ENCODE data around the gene TGFBI.

Gene TGFBI

DNA sequence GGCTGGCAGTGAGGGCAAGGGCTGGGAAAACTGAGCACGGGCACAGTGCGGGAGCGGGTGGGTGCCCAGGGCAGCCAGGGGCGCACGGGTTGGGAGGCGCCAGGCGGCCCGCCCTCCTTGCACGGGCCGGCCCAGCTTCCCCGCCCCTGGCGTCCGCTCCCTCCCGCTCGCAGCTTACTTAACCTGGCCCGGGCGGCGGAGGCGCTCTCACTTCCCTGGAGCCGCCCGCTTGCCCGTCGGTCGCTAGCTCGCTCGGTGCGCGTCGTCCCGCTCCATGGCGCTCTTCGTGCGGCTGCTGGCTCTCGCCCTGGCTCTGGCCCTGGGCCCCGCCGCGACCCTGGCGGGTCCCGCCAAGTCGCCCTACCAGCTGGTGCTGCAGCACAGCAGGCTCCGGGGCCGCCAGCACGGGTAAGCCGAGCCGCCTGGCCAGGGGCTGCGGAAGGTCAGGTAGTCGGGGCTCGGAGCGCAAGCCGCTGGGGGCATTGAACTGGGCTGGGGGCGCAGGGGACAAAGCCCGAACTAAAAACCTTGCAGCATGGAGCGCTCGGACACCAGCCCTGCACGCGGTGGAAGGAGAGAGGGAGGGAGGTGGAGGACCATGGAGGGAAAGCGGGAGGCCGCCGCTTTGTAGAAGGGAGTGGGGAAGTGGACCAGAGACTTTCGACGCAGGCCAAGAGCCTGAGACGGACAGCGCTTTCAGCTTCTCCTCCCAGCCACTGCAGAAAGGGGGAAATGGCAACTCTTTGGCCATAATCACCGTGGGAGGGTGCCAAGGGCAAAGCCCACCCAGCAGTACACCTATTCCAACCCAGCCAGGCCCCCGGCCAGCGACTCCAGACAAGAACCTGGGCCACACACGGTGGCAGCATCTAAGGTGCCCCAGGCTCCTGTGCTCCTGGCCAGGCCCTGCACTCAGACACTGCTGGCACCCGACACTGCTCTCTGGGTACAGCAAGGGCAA is at the start of gene TGFBI:
Gene TGFBI (plus strand): TSS at position 207 of the 961 bp plus-strand sequence. CDS start 68 bp downstream, at position 275.
- DNase-seq (ENCODE audit: low spot score) = no peak

DNA sequence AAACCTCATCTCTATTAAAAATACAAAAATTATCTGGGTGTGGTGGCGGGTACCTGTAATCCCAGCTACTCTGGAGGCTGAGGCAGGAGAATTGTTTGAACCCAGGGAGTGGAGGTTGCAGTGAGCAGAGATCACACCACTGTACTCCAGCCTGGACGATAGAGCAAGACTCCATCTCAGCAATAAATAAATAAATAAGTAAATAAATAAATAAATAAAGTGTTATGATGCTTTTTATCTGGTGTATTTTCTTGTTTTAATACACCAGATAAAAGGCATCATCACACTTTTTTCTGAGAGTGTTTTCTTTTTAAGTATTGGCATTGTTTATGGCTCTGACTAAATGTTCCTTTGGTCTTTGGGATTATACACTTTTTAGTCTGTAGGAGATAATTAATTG is 49.8 kb upstream of the TGFBI start:
- DNase-seq (ENCODE audit: low spot score) = no peak

DNA sequence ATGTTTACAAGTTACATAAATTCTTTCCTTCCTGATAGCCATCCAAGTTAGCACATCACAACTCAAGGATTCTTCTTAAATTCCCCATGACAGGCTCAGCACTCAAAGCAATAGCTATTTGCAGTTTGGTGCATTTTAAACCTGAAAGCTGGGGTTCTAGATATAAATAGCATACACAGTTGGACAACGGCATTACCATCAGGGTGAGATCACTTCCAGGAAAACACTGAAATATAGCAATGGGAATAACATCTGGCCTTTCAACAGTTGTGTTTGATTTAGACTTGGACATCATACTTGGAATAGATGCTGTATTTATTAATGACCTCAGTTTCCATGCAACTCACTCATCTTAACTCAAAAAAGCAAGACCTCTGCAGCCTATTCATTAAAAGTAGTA is 49.3 kb upstream of the TGFBI start:
- no peak for DNase-seq (ENCODE audit: low spot score)

DNA sequence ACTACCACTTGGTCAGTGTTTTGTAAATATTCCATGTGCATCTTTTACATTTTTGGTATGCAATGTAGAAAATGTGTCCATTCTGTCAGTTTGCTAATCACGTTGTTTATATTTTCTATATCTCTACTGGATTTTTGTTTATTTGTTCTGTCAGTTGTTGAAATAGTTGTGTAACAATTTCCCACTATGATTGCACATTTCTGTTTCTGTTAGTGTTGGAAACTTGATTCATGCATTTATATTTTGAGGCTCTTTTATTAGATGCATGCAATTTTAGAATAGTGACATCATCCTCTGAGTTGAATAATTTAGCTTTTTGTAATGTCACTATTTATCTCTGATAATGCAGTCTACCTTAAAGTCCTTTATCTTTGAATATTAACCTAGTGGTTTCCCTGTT is 48.2 kb upstream of the TGFBI start:
- no peak for DNase-seq (ENCODE audit: low spot score)

DNA sequence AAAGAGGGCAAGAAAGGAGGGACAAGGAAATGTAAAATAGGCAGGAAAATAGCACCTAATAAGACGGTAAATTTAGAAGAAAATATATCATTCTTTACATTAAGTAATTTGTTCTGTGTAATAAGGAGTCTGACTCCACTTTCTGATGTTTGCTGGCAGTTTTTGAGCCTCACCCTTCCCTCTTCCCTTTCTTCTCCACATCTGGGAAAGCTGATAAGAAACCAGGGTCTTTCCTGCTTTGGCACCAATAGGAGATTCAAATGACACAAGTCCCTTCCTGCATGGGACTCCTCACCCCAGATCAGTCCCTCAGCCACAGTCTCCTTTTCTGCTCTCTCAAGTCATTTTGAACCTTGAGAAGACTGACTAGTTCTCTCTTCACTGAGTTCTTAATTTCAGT is 42.8 kb upstream of the TGFBI start:
- DNase-seq (ENCODE audit: low spot score) = no peak

DNA sequence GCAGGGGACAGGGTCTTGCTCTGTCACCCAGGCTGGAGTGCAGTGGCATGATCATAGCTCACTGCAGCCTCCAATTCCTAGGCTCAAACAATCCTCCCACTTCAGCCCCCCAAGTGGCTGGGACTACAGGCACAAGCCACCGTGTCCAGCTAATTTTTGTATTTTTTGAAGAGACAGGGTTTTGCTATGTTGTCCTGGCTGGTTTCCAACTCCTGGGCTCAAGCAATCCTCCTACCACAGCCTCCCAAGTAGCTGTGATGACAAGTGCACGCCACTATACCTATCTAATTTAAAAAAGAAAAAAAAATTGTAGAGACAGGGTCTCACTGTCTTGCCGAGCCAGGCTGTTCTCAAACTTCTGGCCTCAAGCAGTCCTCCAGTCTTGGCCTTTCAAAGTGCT is 42.4 kb upstream of the TGFBI start:
- DNase-seq (ENCODE audit: low spot score) = no peak

DNA sequence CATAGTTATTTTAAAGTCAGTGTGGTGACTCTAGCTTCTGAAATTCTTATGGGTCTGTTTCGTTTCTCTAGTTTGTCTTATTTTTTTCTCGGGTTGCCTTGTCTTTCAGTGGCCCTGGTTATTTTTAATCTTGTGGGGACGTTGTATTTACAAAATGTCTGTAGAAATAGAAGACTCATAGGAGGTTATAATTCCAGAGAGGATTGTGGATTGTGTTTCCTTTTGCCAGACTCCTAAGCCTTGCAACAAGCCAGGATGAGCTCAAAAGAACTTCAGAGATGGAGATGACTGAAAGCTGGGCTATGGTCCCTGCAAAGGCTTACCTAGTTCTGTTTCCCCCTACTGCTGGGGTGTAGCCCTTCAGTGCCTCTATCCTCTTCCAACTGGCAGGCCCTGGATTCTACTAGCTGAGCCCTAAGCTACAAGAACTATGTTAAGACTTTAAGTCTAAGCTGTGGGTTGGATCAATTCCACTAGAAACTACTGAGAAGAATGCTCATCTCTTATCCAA is 41.8 kb upstream of the TGFBI start:
- no peak for DNase-seq (ENCODE audit: low spot score)

DNA sequence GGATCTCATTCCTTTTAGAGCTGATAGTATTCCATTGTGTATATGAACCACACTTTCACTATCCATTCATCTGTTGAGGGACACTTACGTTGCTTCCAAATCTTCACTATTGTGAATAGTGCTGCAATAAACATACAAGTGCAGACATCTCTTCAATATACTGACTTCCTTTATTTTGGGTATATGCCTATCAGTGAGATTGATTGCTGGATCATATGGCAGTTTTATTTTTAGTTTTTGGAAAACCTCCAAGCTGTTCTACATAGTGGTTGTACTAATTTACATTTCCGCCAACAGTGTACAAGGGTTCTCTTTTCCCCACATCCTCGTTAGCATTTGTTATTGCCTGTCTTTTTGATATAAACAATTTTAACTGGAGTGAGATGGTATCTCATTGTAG is 40.2 kb upstream of the TGFBI start:
- no peak for DNase-seq (ENCODE audit: low spot score)

DNA sequence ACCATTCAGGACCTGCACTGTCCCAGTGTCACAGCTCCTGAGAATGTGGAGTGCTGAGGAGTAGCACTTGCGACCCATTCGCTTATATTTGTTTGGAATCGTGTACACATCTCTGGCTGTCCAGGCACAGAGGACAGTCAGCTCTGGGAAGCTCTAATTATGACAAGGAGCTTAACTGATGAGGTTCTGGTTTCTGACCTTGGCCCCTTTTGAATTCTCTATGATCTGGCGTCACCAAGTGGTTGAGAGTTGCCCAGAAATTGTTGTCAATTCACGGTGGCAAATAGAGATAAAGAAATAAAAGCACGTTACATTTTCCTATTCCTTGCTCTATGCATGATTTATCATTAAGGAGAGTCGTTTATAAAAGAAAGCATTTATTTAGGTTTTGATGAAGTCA is 39.1 kb upstream of the TGFBI start:
- DNase-seq (ENCODE audit: low spot score) = no peak

DNA sequence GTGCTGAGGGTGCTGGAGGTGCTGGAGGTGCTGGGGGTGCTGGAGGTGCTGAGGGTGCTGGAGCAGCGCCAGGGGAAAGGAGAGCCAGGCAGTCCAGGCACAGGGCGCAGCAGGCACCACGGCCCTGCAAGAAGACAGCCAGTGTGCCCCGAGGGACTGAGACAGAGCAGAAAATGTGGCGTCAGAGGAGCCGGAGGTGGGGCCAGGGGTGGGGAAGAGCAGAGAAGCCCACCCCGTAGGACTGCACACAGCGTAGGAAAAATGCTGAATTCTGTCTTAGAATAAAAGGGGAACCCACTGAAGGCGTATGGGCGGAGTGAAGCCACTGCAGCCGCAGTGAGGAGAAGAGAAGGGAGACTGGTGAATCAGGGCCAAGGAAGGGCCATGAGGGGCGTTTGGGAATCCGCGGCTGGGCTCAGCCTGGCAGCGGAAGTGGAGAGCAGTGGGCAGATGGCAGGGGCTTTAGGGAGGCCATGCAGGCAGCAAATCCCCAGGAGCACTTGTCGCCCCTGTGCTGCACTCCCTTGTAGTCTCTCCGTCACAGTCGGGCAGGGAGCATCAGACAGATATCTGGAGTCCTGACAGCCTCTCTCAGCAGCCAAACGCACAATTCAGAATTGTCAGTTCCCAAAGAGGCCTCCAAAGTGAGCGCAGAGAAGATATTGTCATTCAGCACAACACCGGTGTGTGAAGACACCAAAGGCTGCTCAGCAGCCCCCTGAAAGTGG is 38.1 kb upstream of the TGFBI start:
- no peak for DNase-seq (ENCODE audit: low spot score)

DNA sequence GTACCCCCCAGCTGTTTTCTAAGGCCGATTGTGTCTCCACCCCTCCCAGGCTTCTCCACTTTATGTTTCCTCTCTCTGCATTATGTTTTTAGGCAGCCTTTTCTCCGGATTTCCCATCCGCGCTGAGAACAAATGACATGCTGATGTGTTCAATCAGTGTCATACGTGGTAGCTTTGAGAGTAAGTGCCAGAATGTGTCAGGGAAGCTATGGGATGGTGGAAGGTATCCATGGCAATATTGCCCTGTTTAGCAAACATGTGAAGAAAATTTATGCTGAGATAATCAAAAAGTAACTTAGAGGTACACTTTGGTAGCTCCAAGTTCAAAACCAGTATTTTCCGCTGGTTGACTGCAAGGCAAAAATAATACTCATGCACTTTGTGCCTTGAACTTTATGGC is 37.4 kb upstream of the TGFBI start:
- DNase-seq (ENCODE audit: low spot score) = no peak

DNA sequence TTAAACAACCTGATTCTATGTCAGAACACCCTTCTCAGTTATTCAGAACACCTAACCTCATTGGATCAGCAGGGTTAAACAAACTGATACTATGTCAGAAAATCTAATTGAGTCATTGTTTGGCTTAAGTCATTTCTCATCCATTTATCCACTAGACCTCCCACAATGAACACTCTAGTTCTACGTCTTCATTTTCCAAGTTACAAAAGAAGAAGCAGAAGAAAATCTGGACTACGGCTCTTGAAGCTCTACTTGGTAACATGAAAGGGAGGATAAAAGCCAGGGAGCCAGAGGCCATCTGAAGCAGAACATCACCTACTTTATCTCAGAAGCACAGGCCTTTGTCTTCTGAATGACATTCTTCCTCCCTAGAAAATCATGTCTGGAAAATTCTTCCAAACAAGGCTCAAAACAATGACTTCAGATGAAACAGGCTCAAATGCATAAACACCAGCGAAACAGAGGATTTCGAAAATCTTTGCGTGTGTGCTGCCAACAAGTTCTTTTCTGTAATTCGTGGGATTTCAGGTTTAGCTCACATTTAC is 35.4 kb upstream of the TGFBI start:
- no peak for DNase-seq (ENCODE audit: low spot score)

DNA sequence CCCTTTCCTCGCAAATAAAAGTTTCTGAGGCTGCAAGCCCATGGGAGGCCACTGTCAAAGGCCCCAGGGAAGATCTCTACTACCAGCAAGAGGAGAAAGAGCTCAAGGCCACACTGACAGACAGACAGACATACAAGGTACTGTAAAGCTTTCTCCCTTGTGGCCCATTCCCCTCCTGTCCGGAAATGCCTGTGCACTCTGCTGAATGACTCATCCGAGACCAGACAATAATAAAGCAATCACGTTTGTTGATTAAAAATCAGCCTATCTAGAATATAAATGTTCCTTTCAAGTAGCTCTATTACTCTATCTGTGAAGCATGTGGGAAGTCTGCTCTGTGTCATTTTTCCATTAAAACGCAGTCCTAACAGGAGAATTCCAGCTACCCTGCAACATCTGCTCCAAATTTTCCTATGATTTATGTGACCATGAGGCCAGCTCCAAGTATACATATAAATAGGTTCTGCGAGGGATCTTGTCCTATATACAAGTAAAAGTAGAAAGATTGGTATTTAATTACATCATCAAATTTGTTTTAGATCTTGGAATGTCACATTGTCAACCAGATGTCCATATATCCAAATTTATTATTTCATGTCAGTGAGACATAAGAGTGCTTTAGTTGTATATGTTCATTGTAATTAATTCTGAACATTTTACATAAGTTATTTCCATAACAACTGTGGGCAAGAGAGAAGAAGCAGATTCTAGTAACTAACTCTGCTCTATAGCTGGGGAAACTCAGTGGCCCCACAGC is 34.7 kb upstream of the TGFBI start:
- DNase-seq (ENCODE audit: low spot score) = no peak

DNA sequence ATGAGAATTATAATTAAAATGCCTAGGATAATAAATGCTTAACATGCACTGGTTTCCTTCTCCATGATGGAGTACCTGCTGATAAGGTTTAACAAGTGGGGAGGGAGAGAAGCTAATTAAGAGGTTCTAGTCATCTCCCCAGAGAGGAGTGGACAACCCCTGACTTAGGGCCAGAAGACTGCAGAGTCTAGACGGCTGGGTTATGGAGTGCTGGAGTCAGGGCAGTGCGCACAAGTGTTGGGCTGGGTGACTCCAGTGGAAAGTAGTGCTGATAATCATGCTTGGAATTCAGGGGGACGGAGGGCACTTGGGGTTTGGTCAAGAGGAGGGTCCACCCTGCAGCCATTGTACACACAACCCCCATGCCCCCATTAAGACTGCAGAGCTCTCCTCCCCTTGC is 32.8 kb upstream of the TGFBI start:
- DNase-seq (ENCODE audit: low spot score) = no peak

DNA sequence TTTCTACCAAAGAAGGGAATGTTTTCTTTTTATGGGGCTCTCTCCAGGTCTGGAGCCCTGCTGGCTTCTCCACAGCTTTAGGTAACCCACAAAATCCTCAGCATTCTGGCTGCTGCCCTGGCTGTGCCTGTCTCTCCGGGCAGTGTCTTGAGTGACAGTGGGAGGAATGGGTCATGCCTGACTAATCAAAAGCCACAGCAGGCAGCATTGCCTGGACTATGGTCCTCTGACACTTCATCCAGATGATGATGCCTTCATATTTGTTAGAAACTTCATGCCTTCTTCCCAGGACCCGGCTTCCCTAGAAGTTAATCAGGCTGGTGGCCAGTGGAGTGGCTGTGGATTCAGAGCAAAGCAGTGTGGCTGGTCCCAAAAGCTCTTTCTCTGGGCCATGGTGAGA is 32.2 kb upstream of the TGFBI start:
- DNase-seq (ENCODE audit: low spot score) = no peak

DNA sequence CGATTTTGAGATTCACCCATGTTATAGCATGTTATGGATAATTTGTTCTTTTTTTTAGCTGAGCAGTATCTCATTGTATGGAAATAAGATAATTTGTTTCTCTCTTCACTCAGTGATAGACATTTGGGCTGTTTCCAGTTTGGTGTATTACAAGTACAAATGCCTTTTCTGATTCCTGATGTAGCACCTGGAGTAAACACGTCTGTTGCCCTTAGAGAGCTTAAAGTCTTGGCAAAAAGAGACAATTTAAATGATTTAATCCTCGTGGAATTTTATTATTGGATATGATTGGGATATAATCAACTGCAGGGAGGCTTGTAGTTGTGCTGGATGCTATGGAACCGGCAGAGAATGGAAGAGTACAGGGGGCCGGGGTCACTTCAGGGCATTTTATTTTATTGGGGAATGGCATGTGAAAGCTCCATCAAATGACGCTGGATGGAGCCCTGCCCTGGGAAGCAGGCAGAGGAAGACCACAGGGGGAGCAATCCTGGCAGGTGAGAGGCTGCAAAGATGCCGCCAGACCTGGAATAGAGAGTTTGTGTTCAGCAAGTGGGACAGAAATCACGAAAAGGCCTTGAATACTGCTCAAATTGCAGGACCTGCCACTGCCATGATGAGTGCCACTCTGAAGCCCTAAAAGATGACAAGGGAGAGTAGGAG is 31.0 kb upstream of the TGFBI start:
- DNase-seq (ENCODE audit: low spot score) = no peak

DNA sequence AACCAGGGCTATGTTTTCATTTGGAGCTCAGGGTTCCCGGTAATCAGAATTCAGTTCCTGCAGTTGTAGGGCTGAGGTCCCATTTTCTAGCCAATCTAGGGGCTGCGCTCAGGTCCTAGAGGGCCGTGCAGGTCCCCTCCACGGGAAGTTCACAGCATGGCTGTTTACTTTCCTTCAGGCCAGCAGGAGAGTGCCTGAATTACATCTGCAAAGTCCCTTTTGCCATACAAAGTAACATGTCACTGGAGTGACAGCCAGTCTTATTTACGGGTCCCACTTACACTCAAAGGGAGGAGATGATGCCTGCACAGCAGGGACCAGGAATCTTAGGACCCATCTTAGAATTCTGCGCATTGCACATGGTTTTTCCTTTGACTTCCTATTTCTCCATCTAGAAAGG is 29.9 kb upstream of the TGFBI start:
- DNase-seq (ENCODE audit: low spot score) = no peak

DNA sequence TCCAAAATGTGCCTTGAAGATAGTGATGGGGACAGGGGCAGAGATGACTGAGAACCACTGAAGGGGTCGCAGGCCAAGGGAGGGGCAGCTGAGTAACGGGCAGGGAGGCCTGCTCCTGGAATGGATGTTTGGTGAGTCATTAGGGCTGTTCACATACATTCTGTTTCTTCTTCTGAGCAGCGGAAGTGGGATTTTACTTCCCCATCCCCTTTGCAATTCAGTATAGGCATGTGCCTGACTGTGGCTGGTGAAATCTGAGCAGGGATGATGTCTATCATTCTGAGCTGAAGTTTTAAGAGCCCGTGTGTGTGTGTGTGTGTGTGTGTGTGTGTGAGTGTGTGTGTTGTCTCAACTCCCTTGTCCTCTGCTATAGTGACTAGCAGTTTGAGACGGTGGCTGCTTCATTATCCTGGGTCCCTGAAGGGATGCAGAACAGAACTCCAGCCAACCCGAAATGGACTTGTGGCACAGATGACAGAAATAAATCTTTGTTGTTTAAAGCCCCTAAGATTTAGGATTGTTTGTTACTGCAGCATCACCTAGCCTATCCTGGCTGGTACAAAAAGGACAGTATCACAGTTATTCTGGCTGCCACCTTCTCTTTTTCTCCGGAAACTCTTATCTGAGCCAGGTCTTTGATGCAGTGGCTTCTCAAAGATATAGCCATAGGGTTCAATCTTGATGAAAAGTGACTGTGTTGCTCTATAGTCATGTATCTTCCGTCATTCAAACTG is 29.2 kb upstream of the TGFBI start:
- no peak for DNase-seq (ENCODE audit: low spot score)

DNA sequence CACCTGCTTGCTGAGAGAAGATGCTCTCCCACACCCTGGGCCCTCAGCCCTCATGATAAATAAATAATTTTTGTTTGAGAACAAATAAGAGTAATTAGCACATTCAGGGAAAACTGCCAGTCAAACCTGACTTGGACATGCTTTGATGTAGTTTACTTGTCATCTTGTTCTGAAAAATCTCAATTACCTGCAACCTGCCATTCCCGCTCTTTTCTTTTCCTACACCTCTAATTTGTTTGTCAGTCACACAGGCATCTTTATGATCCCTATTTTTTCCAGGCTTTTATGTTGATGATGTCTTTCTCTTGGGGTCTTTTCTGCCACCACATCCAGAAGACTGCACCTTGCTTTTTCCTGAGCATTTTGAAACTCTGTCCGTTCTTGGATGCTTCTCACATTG is 28.6 kb upstream of the TGFBI start:
- no peak for DNase-seq (ENCODE audit: low spot score)

DNA sequence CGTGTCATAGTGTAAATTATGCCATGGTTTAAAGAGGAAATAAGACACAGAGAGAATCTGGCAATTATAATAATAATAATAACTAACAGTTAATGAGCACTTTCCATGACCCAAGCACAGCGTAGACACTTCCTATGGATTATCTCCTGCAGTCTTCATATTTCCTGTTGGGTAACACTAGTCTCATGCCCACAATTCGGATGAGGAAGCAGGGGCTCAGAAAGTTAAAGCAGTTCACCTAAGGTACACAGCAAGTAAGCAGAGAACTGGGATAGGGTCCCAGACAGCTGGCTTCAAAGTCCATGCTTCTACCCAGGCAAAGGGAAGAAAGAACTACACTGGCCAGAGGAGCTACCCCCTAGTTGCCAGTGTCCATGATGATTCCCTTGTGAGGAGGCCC is 27.9 kb upstream of the TGFBI start:
- no peak for DNase-seq (ENCODE audit: low spot score)

DNA sequence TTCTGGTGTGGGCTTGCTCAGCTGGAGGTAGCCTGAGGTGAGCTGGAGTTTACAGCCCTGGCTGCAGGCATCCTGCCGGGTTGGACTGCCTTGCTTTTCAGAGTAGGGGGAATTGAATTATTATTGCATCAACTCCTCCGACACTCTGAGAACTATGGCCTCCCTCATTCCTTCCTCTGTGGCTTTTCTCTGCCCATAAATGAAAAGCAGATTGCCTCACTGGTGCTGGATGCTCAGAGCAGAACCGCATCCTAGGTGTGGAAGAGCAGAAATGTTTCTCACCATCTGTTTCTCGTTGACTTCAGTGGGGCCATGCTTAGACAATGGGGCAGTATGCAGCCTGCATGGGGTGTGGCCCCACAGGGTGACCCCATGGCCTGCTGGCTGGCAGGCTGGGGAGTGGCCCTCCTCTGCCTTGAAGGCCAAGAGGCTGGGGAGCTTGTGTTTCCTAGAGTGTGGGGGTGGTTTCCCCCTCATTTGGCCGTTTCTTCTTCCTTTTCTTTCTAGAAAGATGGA is 27.3 kb upstream of the TGFBI start:
- no peak for DNase-seq (ENCODE audit: low spot score)
